SJSA1 (cell line): Measurements from ENCODE around the gene MYO7A. TPM values are rescaled to one million over a fixed set of nuclear protein-coding genes. Genes with fewer than 3 reads are reported as not detected.

Experiments
- DNase-seq, 2 experiments: peaks; one replicate each; pipeline ENCODE4 v3.0.0-alpha.2; 2015 to 2020; ENCODE audit warnings: low spot score in 2 of 2, low read depth in 1 of 2
- H3K27ac ChIP-seq: fragments of 250-450 bp; sonication (Bioruptor Pico); 2 replicates; pipeline ENCODE4 v1.5.1; 2020; ENCODE audit warnings: mild to moderate bottlenecking, moderate library complexity
- H3K27me3 ChIP-seq: fragments of 250-450 bp; sonication (Bioruptor Pico); replicated peaks from 2 replicates; pipeline ENCODE4 v1.5.1; 2020; ENCODE audit warnings: mild to moderate bottlenecking, moderate library complexity
- H3K36me3 ChIP-seq: fragments of 250-450 bp; sonication (Bioruptor Pico); 2 replicates; pipeline ENCODE4 v1.5.1; 2020; ENCODE audit warnings: mild to moderate bottlenecking
- H3K4me1 ChIP-seq: fragments of 250-450 bp; sonication (Bioruptor Pico); replicated peaks from 2 replicates; pipeline ENCODE4 v1.6.1; 2021; ENCODE audit warnings: mild to moderate bottlenecking
- H3K4me3 ChIP-seq: fragments of 250-450 bp; sonication (Bioruptor Pico); 2 replicates; pipeline ENCODE4 v1.5.1; 2020; ENCODE audit warnings: mild to moderate bottlenecking
- H3K9me3 ChIP-seq: fragments of 250-450 bp; sonication (Bioruptor Pico); replicated peaks from 2 replicates; pipeline ENCODE4 v1.5.1; 2020; ENCODE audit warnings: mild to moderate bottlenecking
- total RNA-seq: library from RNA; depleted of rRNA; stranded (reverse); fragments of >200 nt; shearing (Covaris generic); gene quantifications from 2 replicates; pipeline ENCODE4 v1.2.3, GENCODE V29; 2014

Gene MYO7A
- total RNA-seq, 1 experiment from 2014 or later = not detected

GRCh38 chr11:77144857-77145428 is 16.9 kb downstream of the MYO7A start:
- Histone ChIP-seq H3K36me3 (no peaks in the 10 kb centered on the region), H3K4me1 (no peaks in the 10 kb centered on the region), H3K27ac (no peak overlapping the region), H3K4me3 (no peak overlapping the region), H3K27me3 (no peaks in the 10 kb centered on the region), H3K9me3 (no peaks in the 10 kb centered on the region)
- no peak for DNase-seq

- Histone ChIP-seq H3K4me3 (no peak overlapping the region), H3K36me3 (no peaks in the 10 kb centered on the region), H3K9me3 (no peaks in the 10 kb centered on the region), H3K27me3 (no peaks in the 10 kb centered on the region), H3K27ac (no peak overlapping the region), H3K4me1 (no peaks in the 10 kb centered on the region)
- no peak for DNase-seq
These were observed 18.4 kb downstream of the MYO7A start for GRCh38 chr11:77146261-77147035.

GRCh38 chr11:77147036-77147315 is 18.9 kb downstream of the MYO7A start:
- Histone ChIP-seq H3K4me3 (no peak overlapping the region), H3K4me1 (no peaks in the 10 kb centered on the region), H3K36me3 (no peaks in the 10 kb centered on the region), H3K9me3 (no peaks in the 10 kb centered on the region), H3K27me3 (no peaks in the 10 kb centered on the region), H3K27ac (no peak overlapping the region)
- DNase-seq = no peak

- Histone ChIP-seq H3K4me3 (no peak overlapping the region), H3K9me3 (no peaks in the 10 kb centered on the region), H3K4me1 (no peaks in the 10 kb centered on the region), H3K27me3 (no peaks in the 10 kb centered on the region), H3K27ac (no peak overlapping the region), H3K36me3 (no peaks in the 10 kb centered on the region)
- no peak for DNase-seq
These were observed 19.7 kb downstream of the MYO7A start for GRCh38 chr11:77147668-77148321.

GRCh38 chr11:77148963-77149715 is 21.1 kb downstream of the MYO7A start:
- H3K36me3 ChIP-seq = no peaks in the 10 kb centered on the region
- H3K9me3 ChIP-seq = no peaks in the 10 kb centered on the region
- H3K27me3 ChIP-seq = no peaks in the 10 kb centered on the region
- no peak for DNase-seq
- no peaks in the 10 kb centered on the region for H3K4me1 ChIP-seq
- no peak overlapping the region for H3K27ac ChIP-seq
- H3K4me3 ChIP-seq = no peak overlapping the region

GRCh38 chr11:77149716-77150392 is 21.8 kb downstream of the MYO7A start:
- no peak for DNase-seq
- Histone ChIP-seq H3K4me1 (no peaks in the 10 kb centered on the region), H3K9me3 (no peaks in the 10 kb centered on the region), H3K36me3 (no peaks in the 10 kb centered on the region), H3K27me3 (no peaks in the 10 kb centered on the region), H3K4me3 (no peak overlapping the region), H3K27ac (no peak overlapping the region)

- Histone ChIP-seq H3K4me3 (no peak overlapping the region), H3K27ac (no peak overlapping the region), H3K27me3 (no peaks in the 10 kb centered on the region), H3K4me1 (no peaks in the 10 kb centered on the region), H3K36me3 (no peaks in the 10 kb centered on the region), H3K9me3 (no peaks in the 10 kb centered on the region)
- DNase-seq = no peak
These were observed 22.8 kb downstream of the MYO7A start for GRCh38 chr11:77150836-77151235.

GRCh38 chr11:77151804-77152509 is 23.9 kb downstream of the MYO7A start:
- H3K4me1 ChIP-seq = no peaks in the 10 kb centered on the region
- no peaks in the 10 kb centered on the region for H3K9me3 ChIP-seq
- no peaks in the 10 kb centered on the region for H3K27me3 ChIP-seq
- DNase-seq = no peak
- no peak overlapping the region for H3K27ac ChIP-seq
- H3K4me3 ChIP-seq = no peak overlapping the region
- H3K36me3 ChIP-seq = no peaks in the 10 kb centered on the region

GRCh38 chr11:77152846-77153245 is 24.8 kb downstream of the MYO7A start:
- H3K4me3 ChIP-seq = no peak overlapping the region
- no peak for DNase-seq
- no peaks in the 10 kb centered on the region for H3K4me1 ChIP-seq
- no peaks in the 10 kb centered on the region for H3K9me3 ChIP-seq
- H3K27ac ChIP-seq = no peak overlapping the region
- H3K27me3 ChIP-seq = no peaks in the 10 kb centered on the region
- no peaks in the 10 kb centered on the region for H3K36me3 ChIP-seq

- no peaks in the 10 kb centered on the region for H3K36me3 ChIP-seq
- H3K4me1 ChIP-seq = no peaks in the 10 kb centered on the region
- no peak overlapping the region for H3K27ac ChIP-seq
- no peaks in the 10 kb centered on the region for H3K27me3 ChIP-seq
- H3K9me3 ChIP-seq = no peaks in the 10 kb centered on the region
- H3K4me3 ChIP-seq = no peak overlapping the region
- DNase-seq = no peak
These were observed 25.5 kb downstream of the MYO7A start for GRCh38 chr11:77153276-77154185.

GRCh38 chr11:77154381-77155081 is 26.5 kb downstream of the MYO7A start:
- Histone ChIP-seq H3K36me3 (no peaks in the 10 kb centered on the region), H3K9me3 (no peaks in the 10 kb centered on the region), H3K4me1 (no peaks in the 10 kb centered on the region), H3K27ac (no peak overlapping the region), H3K4me3 (no peak overlapping the region), H3K27me3 (no peaks in the 10 kb centered on the region)
- DNase-seq = no peak

GRCh38 chr11:77155082-77155475 is 27.0 kb downstream of the MYO7A start:
- Histone ChIP-seq H3K36me3 (no peaks in the 10 kb centered on the region), H3K4me1 (no peaks in the 10 kb centered on the region), H3K4me3 (no peak overlapping the region), H3K27ac (no peak overlapping the region), H3K9me3 (no peaks in the 10 kb centered on the region), H3K27me3 (no peaks in the 10 kb centered on the region)
- DNase-seq = no peak
